ENCODE data around the gene ALG11.

ALG11 gene

DNA sequence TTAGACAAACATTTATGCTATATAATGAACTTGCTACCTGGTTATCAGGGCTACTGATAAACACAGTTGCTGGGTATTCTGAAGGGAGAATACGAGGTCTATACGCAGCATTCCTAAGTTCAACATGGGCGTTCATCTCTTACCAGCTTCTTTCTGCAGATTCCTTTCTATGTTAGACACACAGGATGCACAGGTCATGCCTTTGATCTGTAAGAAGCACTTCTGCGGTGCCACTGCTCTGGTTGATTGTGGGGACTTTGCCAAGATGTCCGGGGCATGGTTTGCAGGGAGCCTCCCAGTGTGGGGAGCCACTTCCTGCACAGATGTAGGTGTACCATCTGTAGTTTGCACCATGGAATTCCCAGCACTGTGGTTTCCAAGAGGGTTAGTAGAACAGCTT lies 41.8 kb upstream of the ALG11 start:
- H3K4me3 ChIP-seq (ENCODE audit: low read depth, low read length, poor library complexity, severe bottlenecking), result no peak overlapping the region
- H3F3A ChIP-seq (ENCODE audit: insufficient read depth, low read length), result no peaks in the 10 kb centered on the region
- no peaks in the 10 kb centered on the region for H3K79me2 ChIP-seq (ENCODE audit: insufficient read depth, low read length)
- no peaks in the 10 kb centered on the region for H3K9me3 ChIP-seq (ENCODE audit: low read length)
- TF ChIP-seq EZH2 (IDR thresholded peaks at IDR 0.05; ENCODE audit: borderline replicate concordance, low read length), result no peak
- TF ChIP-seq, protein P1, sequence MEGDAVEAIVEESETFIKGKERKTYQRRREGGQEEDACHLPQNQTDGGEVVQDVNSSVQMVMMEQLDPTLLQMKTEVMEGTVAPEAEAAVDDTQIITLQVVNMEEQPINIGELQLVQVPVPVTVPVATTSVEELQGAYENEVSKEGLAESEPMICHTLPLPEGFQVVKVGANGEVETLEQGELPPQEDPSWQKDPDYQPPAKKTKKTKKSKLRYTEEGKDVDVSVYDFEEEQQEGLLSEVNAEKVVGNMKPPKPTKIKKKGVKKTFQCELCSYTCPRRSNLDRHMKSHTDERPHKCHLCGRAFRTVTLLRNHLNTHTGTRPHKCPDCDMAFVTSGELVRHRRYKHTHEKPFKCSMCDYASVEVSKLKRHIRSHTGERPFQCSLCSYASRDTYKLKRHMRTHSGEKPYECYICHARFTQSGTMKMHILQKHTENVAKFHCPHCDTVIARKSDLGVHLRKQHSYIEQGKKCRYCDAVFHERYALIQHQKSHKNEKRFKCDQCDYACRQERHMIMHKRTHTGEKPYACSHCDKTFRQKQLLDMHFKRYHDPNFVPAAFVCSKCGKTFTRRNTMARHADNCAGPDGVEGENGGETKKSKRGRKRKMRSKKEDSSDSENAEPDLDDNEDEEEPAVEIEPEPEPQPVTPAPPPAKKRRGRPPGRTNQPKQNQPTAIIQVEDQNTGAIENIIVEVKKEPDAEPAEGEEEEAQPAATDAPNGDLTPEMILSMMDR (IDR thresholded peaks at IDR 0.05; ENCODE audit: low read length), result no peak
- H3K27me3 ChIP-seq (ENCODE audit: insufficient read depth, low read length), result no peaks in the 10 kb centered on the region; the same call in none of the 2 replicates
- H3K4me2 ChIP-seq (ENCODE audit: low read length), result no peak overlapping the region
- no peak overlapping the region for H3K9ac ChIP-seq (ENCODE audit: low read length)
- no peaks in the 10 kb centered on the region for H3K9me2 ChIP-seq (ENCODE audit: low read depth, low read length)
- H3K36me3 ChIP-seq (ENCODE audit: insufficient read depth, low read length), result no peaks in the 10 kb centered on the region
- no peak overlapping the region for H2AFZ ChIP-seq (ENCODE audit: low read length)
- no peak overlapping the region for H3K27ac ChIP-seq (ENCODE audit: low read depth, low read length, poor library complexity, severe bottlenecking)
- no peaks in the 10 kb centered on the region for H4K20me1 ChIP-seq (ENCODE audit: insufficient read depth, low read length)
- no peaks in the 10 kb centered on the region for H3K4me1 ChIP-seq (ENCODE audit: insufficient read depth, low read length, severe bottlenecking)

DNA sequence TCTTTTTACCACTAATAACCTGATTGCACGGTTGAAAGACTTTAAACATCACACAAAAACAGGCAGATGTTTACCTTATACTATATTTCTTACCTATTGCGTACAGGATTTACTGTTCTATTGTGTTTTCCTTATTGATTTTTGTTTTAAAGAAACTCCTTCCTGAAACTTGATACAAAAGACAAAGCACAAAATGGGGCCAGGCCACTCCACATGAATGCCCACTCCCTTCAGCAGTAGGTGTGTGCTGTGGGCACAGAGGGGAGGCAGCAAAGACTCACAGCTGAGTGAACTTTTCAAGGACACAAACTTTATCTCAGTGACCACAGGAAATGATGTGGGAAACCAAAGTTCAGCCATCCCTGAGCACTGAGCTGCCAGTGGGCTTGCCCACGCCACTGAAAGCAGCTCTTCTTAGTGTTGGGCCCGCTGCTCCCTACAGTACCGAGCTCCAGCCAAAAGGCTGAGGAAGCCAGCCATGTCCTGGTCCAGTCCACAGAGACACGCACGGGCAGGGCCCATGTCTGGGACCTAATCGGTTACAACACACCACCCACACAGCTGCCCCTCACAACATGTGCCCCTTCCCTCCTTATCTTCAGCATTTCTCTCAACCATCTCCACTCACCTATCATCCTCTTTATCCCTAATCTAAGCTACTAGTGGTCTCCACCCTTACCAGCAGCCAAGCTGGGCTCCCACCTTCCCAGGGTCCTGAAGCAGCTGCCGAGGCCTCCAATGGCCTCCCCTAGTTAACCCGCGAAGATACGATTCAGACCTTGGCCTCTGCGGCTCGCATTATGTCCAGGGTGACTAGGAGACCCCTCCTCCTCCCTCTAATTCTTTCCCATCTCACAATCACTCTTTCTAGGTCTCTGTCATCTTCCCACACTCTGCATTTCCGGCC lies 40.4 kb upstream of the ALG11 start:
- Histone ChIP-seq H3K9me2 (ENCODE audit: low read depth, low read length) (no peaks in the 10 kb centered on the region), H2AFZ (ENCODE audit: low read length) (no peak overlapping the region), H3K9ac (ENCODE audit: low read length) (no peak overlapping the region), H3K9me3 (ENCODE audit: low read length) (no peaks in the 10 kb centered on the region), H3K4me2 (ENCODE audit: low read length) (no peak overlapping the region), H3K36me3 (ENCODE audit: insufficient read depth, low read length) (no peaks in the 10 kb centered on the region), H3K4me3 (ENCODE audit: low read depth, low read length, poor library complexity, severe bottlenecking) (no peak overlapping the region), H3F3A (ENCODE audit: insufficient read depth, low read length) (no peaks in the 10 kb centered on the region), H3K27me3 (ENCODE audit: insufficient read depth, low read length) (no peaks in the 10 kb centered on the region; the same call in 1 of the 2 replicates), H3K4me1 (ENCODE audit: insufficient read depth, low read length, severe bottlenecking) (no peaks in the 10 kb centered on the region), H3K79me2 (ENCODE audit: insufficient read depth, low read length) (no peaks in the 10 kb centered on the region), H3K27ac (ENCODE audit: low read depth, low read length, poor library complexity, severe bottlenecking) (no peak overlapping the region), H4K20me1 (ENCODE audit: insufficient read depth, low read length) (no peaks in the 10 kb centered on the region)
- no peak for TF ChIP-seq EZH2 (IDR thresholded peaks at IDR 0.05; ENCODE audit: borderline replicate concordance, low read length)
- TF ChIP-seq, protein P1 (IDR thresholded peaks at IDR 0.05; ENCODE audit: low read length), result no peak

DNA sequence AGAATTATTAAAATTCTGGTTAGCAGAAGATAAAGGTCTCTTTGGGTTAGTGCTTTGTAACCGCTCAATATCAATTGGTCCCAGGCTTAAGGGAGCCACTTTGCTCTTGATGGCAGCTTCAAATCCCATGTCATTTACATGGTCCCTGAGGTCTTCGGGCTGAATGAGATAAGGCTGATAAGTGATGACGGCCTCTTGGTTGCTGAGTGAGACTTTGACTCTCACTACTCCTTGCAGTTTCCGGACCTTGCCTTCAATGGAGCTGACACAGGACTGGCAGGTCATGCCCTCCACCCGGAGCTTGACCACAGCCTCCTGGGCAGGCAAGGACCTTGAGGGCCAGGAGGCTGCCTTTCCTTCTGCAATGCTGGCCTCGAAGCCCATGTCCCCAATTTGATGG lies 37.7 kb upstream of the ALG11 start:
- Histone ChIP-seq H3K79me2 (ENCODE audit: insufficient read depth, low read length) (no peaks in the 10 kb centered on the region), H3K9ac (ENCODE audit: low read length) (no peak overlapping the region), H3K9me2 (ENCODE audit: low read depth, low read length) (no peaks in the 10 kb centered on the region), H3K27ac (ENCODE audit: low read depth, low read length, poor library complexity, severe bottlenecking) (no peak overlapping the region), H3K4me3 (ENCODE audit: low read depth, low read length, poor library complexity, severe bottlenecking) (no peak overlapping the region), H4K20me1 (ENCODE audit: insufficient read depth, low read length) (no peaks in the 10 kb centered on the region), H3K9me3 (ENCODE audit: low read length) (no peaks in the 10 kb centered on the region), H3K4me1 (ENCODE audit: insufficient read depth, low read length, severe bottlenecking) (no peaks in the 10 kb centered on the region), H3K4me2 (ENCODE audit: low read length) (no peak overlapping the region), H3K36me3 (ENCODE audit: insufficient read depth, low read length) (no peaks in the 10 kb centered on the region), H2AFZ (ENCODE audit: low read length) (no peak overlapping the region), H3K27me3 (ENCODE audit: insufficient read depth, low read length) (no peaks in the 10 kb centered on the region; the same call in 1 of the 2 replicates), H3F3A (ENCODE audit: insufficient read depth, low read length) (no peaks in the 10 kb centered on the region)
- TF ChIP-seq, protein P1 (IDR thresholded peaks at IDR 0.05; ENCODE audit: low read length), result no peak
- TF ChIP-seq EZH2 (IDR thresholded peaks at IDR 0.05; ENCODE audit: borderline replicate concordance, low read length), result no peak
